PC-3 (cell line): ENCODE measurements around the gene CAMK1G. TPM values are rescaled to one million over a fixed set of nuclear protein-coding genes. Genes with fewer than 3 reads are reported as not detected.

Source experiments
- ATAC-seq: fragments of 200-7000 bp; cut with Tn5 transposase; 2 replicates; pipeline ENCODE4 v1.9.1; 2020; ENCODE audit warnings: mild to moderate bottlenecking, moderate library complexity
- BruUV-seq: library from RNA; stranded (reverse); fragments of 400-500 nt; replicated peaks from 2 replicates; lab custom pipeline; 2021; lab: Mats Ljungman, UMichigan
- CTCF ChIA-PET: fragments of 300-600 bp; sonication (Branson Sonifier 250); formaldehyde crosslinking; loops from one replicate; lab custom pipeline; 2022; ENCODE audit warnings: antibody characterized with exemption; lab: Charles Lee
- POLR2A ChIA-PET: fragments of 300-600 bp; sonication (Branson Sonifier 250); formaldehyde crosslinking; loops from one replicate; lab custom pipeline; 2022; ENCODE audit warnings: antibody characterized with exemption; ENCODE audit not compliant: unreplicated experiment; lab: Charles Lee
- DNase-seq: peaks from one replicate; pipeline ENCODE4 v3.0.0-alpha.2; 2015
- H2AFZ ChIP-seq: fragments of 300-600 bp; sonication (generic); 2 replicates; pipeline ENCODE4 v1.6.0; 2016; ENCODE audit warnings: antibody characterized with exemption, low read length
- H3F3A ChIP-seq: fragments of 300-600 bp; sonication (generic); one replicate; pipeline ENCODE4 v1.6.0; 2017; ENCODE audit warnings: antibody characterized with exemption, low read length, control low read depth, mild to moderate bottlenecking; ENCODE audit not compliant: unreplicated experiment
- H3K27ac ChIP-seq: fragments of 300-600 bp; sonication (generic); 2 replicates; pipeline ENCODE4 v1.5.1; 2016; ENCODE audit warnings: mild to moderate bottlenecking, low read length
- H3K27me3 ChIP-seq: fragments of 300-600 bp; sonication (generic); 2 replicates; pipeline ENCODE4 v1.6.1; 2016; ENCODE audit warnings: low read length, mixed read lengths
- H3K36me3 ChIP-seq: fragments of 300-600 bp; sonication (generic); 2 replicates; pipeline ENCODE4 v1.6.1; 2016; ENCODE audit warnings: low read depth, mixed run types, low read length, mixed read lengths
- H3K4me1 ChIP-seq: fragments of 300-600 bp; sonication (generic); 2 replicates; pipeline ENCODE4 v1.5.1; 2016; ENCODE audit warnings: low read length; ENCODE audit not compliant: insufficient read depth
- H3K4me2 ChIP-seq: fragments of 300-600 bp; sonication (generic); 2 replicates; pipeline ENCODE4 v1.6.0; 2016; ENCODE audit warnings: low read length
- H3K4me3 ChIP-seq: fragments of 300-600 bp; sonication (generic); 2 replicates; pipeline ENCODE4 v1.5.1; 2016; ENCODE audit warnings: mild to moderate bottlenecking, low read length, mixed read lengths
- H3K79me2 ChIP-seq: fragments of 300-600 bp; sonication (generic); 2 replicates; pipeline ENCODE4 v1.6.1; 2017; ENCODE audit warnings: low read length, mixed read lengths
- H3K9ac ChIP-seq: fragments of 300-600 bp; sonication (generic); 2 replicates; pipeline ENCODE4 v1.6.0; 2016; ENCODE audit warnings: mild to moderate bottlenecking, low read length
- H3K9me2 ChIP-seq: fragments of 300-600 bp; sonication (generic); replicated peaks from 2 replicates; pipeline ENCODE4 v1.6.1; 2016; ENCODE audit warnings: mixed run types, low read length, mixed read lengths
- H3K9me3 ChIP-seq: fragments of 300-600 bp; sonication (generic); 2 replicates; pipeline ENCODE4 v1.6.1; 2016; ENCODE audit warnings: low read length, mixed read lengths
- H4K20me1 ChIP-seq: fragments of 300-600 bp; sonication (generic); 2 replicates; pipeline ENCODE4 v1.6.1; 2016; ENCODE audit warnings: low read length, mixed read lengths
- EZH2 ChIP-seq: fragments of 300-600 bp; sonication (generic); IDR thresholded peaks from one replicate; pipeline ENCODE4 v1.6.1; 2017; ENCODE audit warnings: antibody characterized with exemption, mild to moderate bottlenecking, low read length; ENCODE audit not compliant: unreplicated experiment
- EZH2phosphoT487 ChIP-seq: fragments of 300-600 bp; sonication (generic); IDR thresholded peaks from 2 replicates; pipeline ENCODE4 v1.6.1; 2018; ENCODE audit warnings: mild to moderate bottlenecking, antibody characterized with exemption, low read length, borderline replicate concordance
- intact Hi-C: fragments of 100-400 bp; cut with micrococcal nuclease; formaldehyde crosslinking; loops from 2 replicates; pipeline ENCODE4 v1.9.0; 2023
- total RNA-seq: library from RNA; depleted of rRNA; stranded (reverse); fragments of >200 nt; gene quantifications from 2 replicates; pipeline ENCODE4 v1.2.3, GENCODE V29; 2014
- TF ChIP-seq, protein P1 (sequence below): fragments of 300-600 bp; sonication (generic); conservative IDR thresholded peaks from 2 replicates; pipeline ENCODE4 v1.5.1; 2017; ENCODE audit warnings: antibody characterized with exemption, low read depth, mild to moderate bottlenecking, low read length

The CAMK1G gene
- total RNA-seq, 1 experiment from 2014 or later, result not detected

- Histone ChIP-seq H3K27ac (peak overlapping the region; percentile 14; the same call in 1 of the 2 replicates), H3F3A (peaks cover 35% of the 10 kb centered on the region), H3K9me2 (no peaks in the 10 kb centered on the region), H3K9ac (no peak overlapping the region), H3K4me1 (no peaks in the 10 kb centered on the region; the same call in 1 of the 2 replicates), H2AFZ (no peak overlapping the region), H3K36me3 (peaks cover 99% of the 10 kb centered on the region), H4K20me1 (peaks cover 45% of the 10 kb centered on the region), H3K4me2 (no peak overlapping the region), H3K27me3 (no peaks in the 10 kb centered on the region), H3K4me3 (no peak overlapping the region), H3K79me2 (peaks cover 14% of the 10 kb centered on the region), H3K9me3 (no peaks in the 10 kb centered on the region)
- ChIA-PET POLR2A (no interaction called here), CTCF (no interaction called here)
- DNase-seq (no peak), ATAC-seq (no peak; the same call in 1 of the 2 replicates)
- no TSS peak for BruUV-seq
- TF ChIP-seq EZH2 (no peak), EZH2phosphoT487 (no peak)
- TF ChIP-seq, protein P1, sequence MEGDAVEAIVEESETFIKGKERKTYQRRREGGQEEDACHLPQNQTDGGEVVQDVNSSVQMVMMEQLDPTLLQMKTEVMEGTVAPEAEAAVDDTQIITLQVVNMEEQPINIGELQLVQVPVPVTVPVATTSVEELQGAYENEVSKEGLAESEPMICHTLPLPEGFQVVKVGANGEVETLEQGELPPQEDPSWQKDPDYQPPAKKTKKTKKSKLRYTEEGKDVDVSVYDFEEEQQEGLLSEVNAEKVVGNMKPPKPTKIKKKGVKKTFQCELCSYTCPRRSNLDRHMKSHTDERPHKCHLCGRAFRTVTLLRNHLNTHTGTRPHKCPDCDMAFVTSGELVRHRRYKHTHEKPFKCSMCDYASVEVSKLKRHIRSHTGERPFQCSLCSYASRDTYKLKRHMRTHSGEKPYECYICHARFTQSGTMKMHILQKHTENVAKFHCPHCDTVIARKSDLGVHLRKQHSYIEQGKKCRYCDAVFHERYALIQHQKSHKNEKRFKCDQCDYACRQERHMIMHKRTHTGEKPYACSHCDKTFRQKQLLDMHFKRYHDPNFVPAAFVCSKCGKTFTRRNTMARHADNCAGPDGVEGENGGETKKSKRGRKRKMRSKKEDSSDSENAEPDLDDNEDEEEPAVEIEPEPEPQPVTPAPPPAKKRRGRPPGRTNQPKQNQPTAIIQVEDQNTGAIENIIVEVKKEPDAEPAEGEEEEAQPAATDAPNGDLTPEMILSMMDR, result no peak
- intact Hi-C loops, result no loop called here
Measured at GRCh38 chr1:209634005-209634737, 50.7 kb downstream of the CAMK1G start.

DNA sequence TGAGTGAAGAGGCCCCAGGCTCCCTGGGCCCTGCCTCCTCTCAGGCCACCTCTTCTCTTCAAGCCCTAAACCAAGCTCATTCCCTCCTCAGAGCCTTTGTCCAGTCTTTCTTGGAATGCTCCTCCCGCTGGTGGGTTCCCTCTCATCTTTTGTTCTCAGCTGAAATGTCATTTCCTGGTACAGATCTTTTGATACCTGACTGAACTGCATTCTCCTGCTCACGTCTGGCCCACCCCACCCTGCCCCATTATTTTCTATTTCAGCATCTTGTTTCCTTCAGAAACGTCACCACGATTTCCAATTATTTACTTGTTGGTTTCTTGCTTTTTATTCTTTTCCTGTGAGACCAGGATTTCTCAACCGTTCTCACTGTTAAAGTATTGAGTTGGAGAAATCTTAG is 52.3 kb downstream of the CAMK1G start:
- DNase-seq (no peak), ATAC-seq (no peak)
- no peaks in the 10 kb centered on the region for H3K9me2 ChIP-seq
- ChIA-PET POLR2A (interaction anchor here (0.5 kb wide), 1 partner anchor 50 kb away, joined by 6 read pairs; no protein-coding TSS in a partner anchor), CTCF (interaction anchor here (1.1 kb wide), 1 partner anchor 66 kb away, joined by 4 read pairs; no protein-coding TSS in a partner anchor)
- no TSS peak for BruUV-seq
- H3K4me3 ChIP-seq, result no peak overlapping the region
- no peak overlapping the region for H2AFZ ChIP-seq
- no peaks in the 10 kb centered on the region; the same call in 1 of the 2 replicates for H3K4me1 ChIP-seq
- TF ChIP-seq EZH2phosphoT487, result no peak
- no peak for TF ChIP-seq EZH2
- TF ChIP-seq, protein P1, result no peak
- H3K4me2 ChIP-seq, result no peak overlapping the region
- H3F3A ChIP-seq, result peaks cover 28% of the 10 kb centered on the region
- no peak overlapping the region for H3K9ac ChIP-seq
- peaks cover 28% of the 10 kb centered on the region for H3K79me2 ChIP-seq
- H4K20me1 ChIP-seq, result peaks cover 45% of the 10 kb centered on the region
- H3K36me3 ChIP-seq, result peaks cover 93% of the 10 kb centered on the region
- H3K27ac ChIP-seq, result no peak overlapping the region
- H3K27me3 ChIP-seq, result no peaks in the 10 kb centered on the region
- no peaks in the 10 kb centered on the region for H3K9me3 ChIP-seq
- intact Hi-C loops, result no loop called here

DNA sequence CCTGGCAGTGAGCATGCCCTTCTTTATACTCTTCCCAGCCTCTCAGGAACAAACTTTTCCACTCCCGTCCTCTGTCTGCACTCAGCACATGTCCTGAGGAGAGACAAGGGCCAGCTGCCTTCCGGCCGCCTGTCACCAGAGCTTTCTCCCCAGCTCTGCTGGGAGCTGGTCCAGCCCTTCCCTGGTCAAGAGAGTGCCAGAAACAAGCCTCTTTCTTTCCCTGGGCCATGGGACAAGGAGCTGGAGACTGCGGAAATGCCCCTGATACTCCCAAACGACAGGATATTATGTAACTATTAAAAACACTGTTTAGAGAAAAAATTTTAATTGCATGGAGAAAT is 58.3 kb downstream of the CAMK1G start:
- Histone ChIP-seq H3K36me3 (peaks cover 89% of the 10 kb centered on the region), H3K9ac (no peak overlapping the region), H3K79me2 (peaks cover 87% of the 10 kb centered on the region), H3K4me1 (peaks cover 32% of the 10 kb centered on the region), H3F3A (peaks cover 25% of the 10 kb centered on the region), H4K20me1 (peaks cover 86% of the 10 kb centered on the region), H3K4me3 (no peak overlapping the region), H2AFZ (no peak overlapping the region), H3K4me2 (no peak overlapping the region), H3K9me2 (no peaks in the 10 kb centered on the region), H3K9me3 (no peaks in the 10 kb centered on the region), H3K27me3 (no peaks in the 10 kb centered on the region), H3K27ac (no peak overlapping the region)
- ChIA-PET POLR2A (no interaction called here), CTCF (interaction anchor here (0.6 kb wide), 1 partner anchor 72 kb away, joined by 3 read pairs; no protein-coding TSS in a partner anchor)
- DNase-seq (no peak), ATAC-seq (no peak)
- no TSS peak for BruUV-seq
- TF ChIP-seq EZH2 (no peak), EZH2phosphoT487 (no peak)
- TF ChIP-seq, protein P1, result no peak
- intact Hi-C loops, result no loop called here
